Measurements from ENCODE around the gene TSHZ1.
"Not testable (repeated sequence)": the region's sequence is repeated elsewhere in the genome, so short reads cannot be mapped to it uniquely, and the experiment has no call there.

TSHZ1 gene

DNA sequence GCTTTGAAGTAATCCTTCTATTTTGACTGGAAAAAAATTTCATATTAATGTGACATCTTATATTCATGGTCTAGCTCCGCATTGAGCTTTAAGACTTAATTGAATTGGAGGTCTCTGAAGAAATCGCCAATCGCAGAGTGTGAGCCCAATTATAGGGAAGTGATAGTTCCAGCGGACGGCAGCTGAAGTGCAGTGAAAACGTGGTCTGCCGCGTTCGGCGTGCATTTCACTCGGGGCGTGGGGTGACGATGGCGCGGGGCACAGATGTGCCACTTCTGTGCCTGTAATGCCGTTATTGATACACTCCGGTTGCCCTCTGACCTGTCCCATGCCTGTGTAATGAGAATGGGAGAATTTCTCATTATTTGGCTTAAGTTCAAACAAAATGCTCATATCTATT is 106.7 kb downstream of the TSHZ1 start:
- no peak for DNase-seq

GRCh38 chr18:75317703-75318102 is 107.1 kb downstream of the TSHZ1 start:
- no peak for DNase-seq

DNA sequence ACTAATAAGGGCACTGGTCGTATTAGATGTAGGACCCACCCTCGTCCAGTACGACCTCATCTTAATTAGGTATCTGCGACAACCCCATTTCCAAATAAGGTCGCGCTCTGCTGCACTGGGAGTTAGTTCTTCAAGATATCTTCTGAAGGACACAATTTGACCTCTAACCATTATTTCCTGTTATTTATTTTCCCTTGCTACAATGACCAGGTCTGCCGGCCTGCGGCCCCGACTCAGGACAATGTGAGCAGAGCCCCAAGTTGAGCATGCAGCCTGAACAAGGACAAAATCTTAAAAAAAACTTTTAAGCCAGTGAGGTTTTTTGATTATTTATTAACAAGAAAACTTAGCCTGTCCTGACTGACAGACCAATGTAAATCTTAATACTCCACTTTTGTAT is 109.3 kb downstream of the TSHZ1 start:
- no peak for DNase-seq

- DNase-seq = no peak
Observed at GRCh38 chr18:75320506-75320905, 109.9 kb downstream of the TSHZ1 start.

DNA sequence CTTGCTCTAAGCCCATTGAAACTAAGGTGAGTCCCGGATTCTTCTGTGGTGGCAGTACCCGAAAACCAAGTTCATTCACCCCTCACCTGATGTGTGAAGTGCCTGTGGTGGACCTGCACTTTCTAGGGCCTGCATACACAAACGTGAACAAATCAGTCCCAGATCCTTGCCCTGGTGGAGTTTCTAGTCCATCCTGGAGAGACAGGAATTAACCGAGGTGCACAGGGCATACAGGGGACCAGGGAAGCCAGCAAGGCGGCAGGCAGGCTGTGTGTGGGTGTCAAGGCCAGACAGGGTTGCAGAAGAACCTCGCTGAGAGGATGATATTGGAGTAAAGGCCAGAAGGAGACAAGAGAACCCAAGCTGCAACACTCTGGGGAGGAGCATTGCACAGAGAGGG is 110.8 kb downstream of the TSHZ1 start:
- no peak for DNase-seq

DNA sequence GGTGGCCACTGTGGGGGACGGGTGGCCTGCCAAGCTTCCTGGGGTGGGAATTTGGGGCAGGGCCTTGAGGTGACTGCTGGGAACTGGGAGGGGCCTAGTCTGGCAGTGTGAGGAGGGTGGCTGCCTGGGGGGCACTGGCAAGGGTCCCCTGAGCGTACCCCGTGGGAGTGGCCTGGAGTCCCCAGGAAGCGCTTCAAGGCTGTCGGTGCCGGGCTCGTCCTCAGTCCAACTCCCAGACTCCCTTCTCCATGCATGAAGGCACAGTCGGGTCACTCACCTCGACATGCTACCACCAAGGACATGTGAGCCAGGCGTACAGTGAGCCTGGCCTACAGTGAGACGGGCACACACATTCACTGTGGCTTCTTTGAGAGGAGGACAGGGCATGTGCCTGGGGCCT is 111.6 kb downstream of the TSHZ1 start:
- DNase-seq = no peak

DNA sequence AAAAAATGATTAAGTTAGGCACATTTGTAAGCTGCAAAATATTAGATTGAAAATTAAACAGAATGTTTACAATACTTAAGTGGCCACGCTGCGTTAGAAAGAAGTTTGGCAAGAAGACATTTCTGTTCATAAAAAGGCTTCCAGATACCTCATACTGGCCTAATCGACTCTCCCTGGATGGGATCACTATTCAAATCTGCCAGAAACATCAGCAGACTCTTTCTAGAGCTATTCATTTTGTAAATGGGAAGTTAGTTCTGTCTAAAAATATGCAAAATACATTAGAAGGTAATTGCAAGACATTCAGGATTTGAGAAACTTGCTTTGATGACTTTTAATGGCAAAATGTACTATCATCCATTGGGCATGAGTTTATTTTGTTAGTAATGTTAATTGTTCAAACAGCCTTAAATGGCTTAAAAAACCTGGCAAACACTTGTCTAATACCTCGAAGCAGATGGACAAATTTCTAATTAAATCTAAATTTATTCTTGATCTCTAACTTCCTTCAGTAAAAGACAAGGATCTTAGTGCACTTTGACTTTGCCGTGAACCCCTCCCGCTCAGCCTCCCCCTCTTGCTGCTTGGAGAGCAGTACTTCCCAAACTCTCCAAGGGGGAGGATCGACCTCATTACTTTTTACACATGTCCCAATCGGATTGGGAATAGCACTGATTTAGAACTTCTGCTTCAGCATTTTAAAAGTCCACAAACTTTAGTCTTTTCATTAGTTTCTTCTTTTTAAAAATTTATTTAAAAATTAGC is 113.4 kb downstream of the TSHZ1 start:
- no peak for DNase-seq

DNA sequence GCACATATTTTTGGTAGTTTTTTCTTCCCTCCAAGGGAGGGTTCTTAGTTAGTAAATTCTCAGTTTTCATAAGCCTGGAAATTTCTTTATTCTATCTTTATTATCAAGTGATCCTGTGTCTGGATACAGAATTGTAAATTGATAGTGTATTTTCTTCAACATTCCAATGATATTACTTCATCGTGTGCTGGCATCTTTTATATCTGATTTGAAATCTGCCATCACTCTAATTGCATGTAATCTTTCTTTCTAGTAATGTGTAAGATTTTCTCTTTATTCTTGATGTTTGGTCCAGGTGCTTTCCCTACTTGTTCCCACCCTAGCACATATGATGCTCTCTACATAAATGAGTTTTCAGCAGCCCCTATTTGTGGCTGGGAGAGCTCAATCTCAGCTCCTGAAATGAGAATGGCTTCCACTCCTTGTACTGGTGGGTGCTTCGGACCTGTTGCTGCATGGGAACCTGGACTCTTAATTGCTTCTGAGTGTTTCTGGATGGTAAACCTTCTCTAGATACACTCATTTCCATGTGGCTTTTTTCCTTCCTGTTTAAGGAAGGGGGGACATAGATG is 114.2 kb downstream of the TSHZ1 start:
- DNase-seq = no peak

DNA sequence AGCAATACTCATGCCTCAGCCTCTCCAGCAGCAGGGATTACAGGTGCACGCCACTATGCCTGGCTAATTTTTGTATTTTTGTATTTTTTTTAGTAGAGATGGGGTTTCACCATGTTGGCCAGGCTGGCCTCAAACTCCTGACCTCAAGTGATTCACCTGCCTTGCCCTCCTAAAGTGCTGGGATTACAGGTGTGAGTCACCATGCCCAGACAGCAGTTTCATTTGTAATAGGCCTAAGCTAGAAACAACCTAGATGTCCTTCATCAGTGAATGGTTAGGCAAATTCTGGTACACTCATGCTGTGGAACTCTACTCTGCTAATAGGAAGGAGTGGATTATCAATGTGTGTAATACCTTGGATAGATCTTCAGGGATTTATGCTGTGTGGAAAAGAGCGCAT is 119.2 kb downstream of the TSHZ1 start:
- DNase-seq = not testable (repeated sequence)

DNA sequence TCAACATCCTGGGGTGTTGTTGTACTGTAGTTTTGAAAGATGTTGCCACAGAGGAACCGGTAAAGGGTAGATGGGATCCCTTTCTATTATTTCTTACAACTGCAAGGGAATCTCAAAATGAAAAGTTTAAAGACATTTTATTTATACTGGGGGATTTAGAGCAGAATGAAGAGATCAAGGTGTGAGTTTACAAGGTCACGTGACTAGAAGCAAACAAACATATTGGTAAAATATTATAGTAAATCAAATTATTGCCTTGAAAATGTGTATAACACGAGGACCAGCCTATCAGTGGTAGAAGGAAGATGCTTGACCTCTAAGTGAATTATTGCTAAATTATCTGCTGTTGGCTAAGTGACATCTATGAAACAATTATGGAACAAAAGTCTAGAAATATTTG is 119.7 kb downstream of the TSHZ1 start:
- no peak for DNase-seq

DNA sequence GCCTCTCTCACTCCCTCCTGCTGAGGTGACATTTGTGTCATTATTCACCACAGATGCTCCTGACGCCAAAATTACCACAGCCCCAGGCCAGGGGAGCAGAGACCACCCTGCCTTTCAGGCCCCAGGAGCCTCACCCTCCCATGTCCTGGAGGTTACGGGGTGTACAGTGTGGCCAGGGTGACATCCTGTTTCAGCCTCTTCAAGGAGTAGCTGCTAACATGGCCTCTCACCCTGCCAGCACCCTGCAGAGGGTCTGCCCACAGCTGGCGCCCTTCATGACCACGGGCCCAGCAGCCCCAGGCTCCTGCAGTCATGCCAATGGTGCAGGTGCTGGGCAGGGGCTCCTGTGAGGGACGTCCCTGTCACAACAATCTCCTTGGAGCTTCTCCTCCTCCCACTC is 124.3 kb downstream of the TSHZ1 start:
- DNase-seq = no peak

GRCh38 chr18:75335511-75335910 is 124.9 kb downstream of the TSHZ1 start:
- DNase-seq = no peak

DNA sequence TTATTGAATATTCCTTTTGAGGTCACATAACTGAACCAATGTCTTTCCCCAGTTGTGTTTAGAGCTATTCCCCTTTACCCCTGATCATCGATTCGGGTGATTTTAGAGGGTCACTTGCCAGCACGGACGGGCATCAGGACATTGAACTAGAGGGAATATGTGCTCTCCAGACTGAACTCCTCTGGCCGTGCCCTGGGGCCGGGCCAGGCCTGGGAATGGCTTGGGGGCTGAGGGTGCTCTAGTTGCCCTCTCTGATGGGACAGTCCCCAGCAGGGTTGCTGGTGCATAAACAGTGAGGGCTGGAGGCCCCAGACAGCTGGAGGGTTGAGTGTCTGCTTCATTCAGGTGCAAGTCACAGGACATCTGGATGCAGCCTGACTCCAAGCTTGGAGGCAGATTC is 126.2 kb downstream of the TSHZ1 start:
- no peak for DNase-seq

DNA sequence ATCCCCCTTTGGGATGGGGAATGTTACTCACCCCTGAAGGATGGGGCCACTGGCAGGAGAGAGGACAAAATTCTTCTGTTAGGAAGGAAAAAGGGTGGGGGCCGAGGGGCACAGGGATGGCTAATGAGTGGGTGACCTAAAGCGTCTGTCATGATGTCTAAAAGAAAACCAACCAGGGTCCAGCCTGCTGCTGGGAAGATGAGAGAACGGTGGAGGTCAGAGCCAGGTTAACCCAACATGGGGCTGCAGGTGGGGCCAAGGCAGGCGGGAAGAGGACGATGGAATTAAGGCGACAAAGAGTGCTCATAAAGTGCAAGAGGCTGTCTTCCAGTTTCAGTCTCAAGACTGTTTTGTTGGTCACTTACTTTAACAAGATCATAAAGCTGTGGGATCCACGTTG is 126.8 kb downstream of the TSHZ1 start:
- no peak for DNase-seq

- no peak for DNase-seq
Observed at GRCh38 chr18:75338631-75339030, 128.0 kb downstream of the TSHZ1 start.

All from NCI-H446 treated with DMSO at 0.1 percent for 48 hours (cell line).